Measurements from ENCODE around the gene PSMA1. TPM values are rescaled to one million over a fixed set of nuclear protein-coding genes. Genes with fewer than 3 reads are reported as not detected.
A peak's percentile ranks its signal among the peaks of the same experiment; 100 is the strongest.

Gene PSMA1
- total and polyA plus RNA-seq, 2 of the 8 experiments (the other 6 are each of a cell fraction or from before 2014, with no cell fraction given), result 148 to 159 TPM

DNA sequence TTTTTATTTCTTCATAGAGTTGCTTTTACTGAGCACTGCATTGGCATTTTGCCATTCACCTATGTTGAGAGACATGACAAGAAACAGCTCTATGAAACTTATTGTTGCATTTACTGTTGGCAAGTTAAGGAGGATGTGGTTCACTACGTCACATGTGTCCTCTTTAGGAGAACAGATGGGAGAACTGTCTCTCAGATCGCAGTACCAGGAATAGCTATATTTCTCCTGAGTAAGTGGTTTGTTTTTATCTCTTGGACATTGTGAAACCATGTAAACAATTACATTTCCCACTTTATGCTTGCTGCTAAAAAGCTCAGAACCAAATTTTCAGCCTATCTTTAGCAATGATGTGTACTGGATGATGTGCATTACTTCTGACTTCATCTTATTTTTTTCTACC lies 34.8 kb upstream of the PSMA1 start:
- H2BK120ac ChIP-seq (replicated peaks; ENCODE audit: low read depth, low read length), result no peak overlapping the region
- FAIRE-seq (peak; percentile 13), DNase-seq (ENCODE audit: low read depth in 1 of 2, low spot score in 2 of 2) (no peak)
- H2BK5ac ChIP-seq (ENCODE audit: low read depth, low read length), result no peak overlapping the region
- H3K79me2 ChIP-seq (ENCODE audit: control insufficient read depth in 1 of 2, insufficient read depth in 2 of 2, low read length in 2 of 2), result no peaks in the 10 kb centered on the region
- ChIA-PET CTCF (ENCODE audit: partially characterized antibody) (interaction anchor here (1.1 kb wide), 1 partner anchor 18 kb away, joined by 3 read pairs; no protein-coding TSS in a partner anchor), POLR2A (ENCODE audit: partially characterized antibody) (interaction anchor here (0.9 kb wide), 1 partner anchor 15 kb away, joined by 3 read pairs; no protein-coding TSS in a partner anchor)
- H2BK20ac ChIP-seq (ENCODE audit: low read length), result no peak overlapping the region
- H3K79me1 ChIP-seq (ENCODE audit: low read depth, low read length), result no peaks in the 10 kb centered on the region
- 86% methylated on average over 2 of the region's 2 CpGs; no CpG with 5 or more reads in 1 of the 2 experiments for WGBS, 2 experiments (ENCODE audit: extremely low coverage in 1 of 2, insufficient coverage in 1 of 2, insufficient read length in 1 of 2, insufficient replicate concordance in 2 of 2, low coverage in 1 of 2, low lambda C conversion rate in 2 of 2, missing lambda C conversion rate in 1 of 2)
- no peaks in the 10 kb centered on the region for H3K9me3 ChIP-seq (ENCODE audit: insufficient read depth in 2 of 2, low read depth in 1 of 2, low read length in 1 of 2)
- no peak overlapping the region for H3K4me3 ChIP-seq (ENCODE audit: extremely low read depth in 1 of 4, insufficient read depth in 2 of 4, low read depth in 3 of 4, low read length in 4 of 4)
- H3K23ac ChIP-seq (ENCODE audit: insufficient read length), result no peak overlapping the region
- no peak overlapping the region for H2BK15ac ChIP-seq (ENCODE audit: low read length)
- no peaks in the 10 kb centered on the region for H3K4me1 ChIP-seq (replicated peaks in 1 of 4; ENCODE audit: control insufficient read depth in 3 of 4, insufficient read depth in 4 of 4, low read length in 3 of 4)
- H3K36me3 ChIP-seq (ENCODE audit: control insufficient read depth in 2 of 4, insufficient read depth in 4 of 4, low read length in 3 of 4), result no peaks in the 10 kb centered on the region
- no peak overlapping the region for H3K56ac ChIP-seq (replicated peaks; ENCODE audit: insufficient read length, low read depth, low read length)
- H2AFZ ChIP-seq (ENCODE audit: low read length), result no peak overlapping the region
- H3K9ac ChIP-seq (replicated peaks in 1 of 4; ENCODE audit: extremely low read depth in 1 of 4, low read depth in 3 of 4, low read length in 3 of 4), result no peak overlapping the region
- H2BK12ac ChIP-seq (ENCODE audit: low read depth, low read length), result no peak overlapping the region
- H3K18ac ChIP-seq (ENCODE audit: extremely low read depth, low read length), result no peak overlapping the region
- no peak overlapping the region for H4K8ac ChIP-seq (ENCODE audit: extremely low read depth, insufficient read depth, low read length)
- H3K27ac ChIP-seq (ENCODE audit: low read depth, low read length), result no peak overlapping the region
- no peak overlapping the region for H3K4me2 ChIP-seq (ENCODE audit: insufficient read depth in 1 of 2, low read depth in 2 of 2, low read length in 2 of 2)
- no peak overlapping the region for H4K91ac ChIP-seq (replicated peaks; ENCODE audit: insufficient read length, low read length)
- H4K5ac ChIP-seq (ENCODE audit: insufficient read length, low read depth, low read length), result no peak overlapping the region
- TF ChIP-seq ZNF274 (IDR thresholded peaks at IDR 0.05; ENCODE audit: borderline replicate concordance, extremely low read depth, low read length), result no peak
- no peak for TF ChIP-seq TBP (IDR thresholded peaks at IDR 0.05; ENCODE audit: low read depth, low read length)
- H2AK5ac ChIP-seq (ENCODE audit: low read depth, low read length), result no peak overlapping the region
- no peaks in the 10 kb centered on the region for H3K23me2 ChIP-seq (ENCODE audit: low read depth, low read length)
- H3K14ac ChIP-seq (ENCODE audit: insufficient read length), result no peak overlapping the region
- H3K4ac ChIP-seq (replicated peaks; ENCODE audit: insufficient read length, low read depth, low read length), result no peak overlapping the region
- H4K20me1 ChIP-seq (replicated peaks in 1 of 2; ENCODE audit: control insufficient read depth in 1 of 2, insufficient read depth in 2 of 2, low read length in 2 of 2), result no peaks in the 10 kb centered on the region
- no peaks in the 10 kb centered on the region for H3K27me3 ChIP-seq (replicated peaks in 1 of 4; ENCODE audit: control insufficient read depth in 3 of 4, extremely low read depth in 1 of 4, insufficient read depth in 3 of 4, low read length in 3 of 4)

Data from H1 (cell line).